ENCODE results near the gene CORO2A. TPM values are rescaled to one million over a fixed set of nuclear protein-coding genes. Genes with fewer than 3 reads are reported as not detected.
"Not testable (repeated sequence)": the region's sequence is repeated elsewhere in the genome, so short reads cannot be mapped to it uniquely, and the experiment has no call there.

The CORO2A gene
- total RNA-seq, 1 experiment from 2014 or later = 1.3 TPM

GRCh38 chr9:98084396-98084795 is 108.0 kb downstream of the CORO2A start:
- DNase-seq (ENCODE audit: low read depth) = no peak

- DNase-seq (ENCODE audit: low read depth) = no peak
These were observed 108.8 kb downstream of the CORO2A start for GRCh38 chr9:98083566-98084183.

GRCh38 chr9:98083061-98083501 is 109.4 kb downstream of the CORO2A start:
- no peak for DNase-seq (ENCODE audit: low read depth)

- DNase-seq (ENCODE audit: low read depth) = no peak
These were observed 110.8 kb downstream of the CORO2A start for GRCh38 chr9:98081477-98082219.

GRCh38 chr9:98080780-98081179 is 111.7 kb downstream of the CORO2A start:
- no peak for DNase-seq (ENCODE audit: low read depth)

- no peak for DNase-seq (ENCODE audit: low read depth)
These were observed 112.1 kb downstream of the CORO2A start for GRCh38 chr9:98080326-98080725.

GRCh38 chr9:98078895-98079294 is 113.5 kb downstream of the CORO2A start:
- no peak for DNase-seq (ENCODE audit: low read depth)

GRCh38 chr9:98076514-98076890 is 115.9 kb downstream of the CORO2A start:
- DNase-seq (ENCODE audit: low read depth) = not testable (repeated sequence)

- DNase-seq (ENCODE audit: low read depth) = peak; percentile 72
These were observed 117.1 kb downstream of the CORO2A start for GRCh38 chr9:98075332-98075805.

- peak; percentile 46 for DNase-seq (ENCODE audit: low read depth)
These were observed 118.1 kb downstream of the CORO2A start for GRCh38 chr9:98074115-98074990.

GRCh38 chr9:98071737-98072136 is 120.7 kb downstream of the CORO2A start:
- DNase-seq (ENCODE audit: low read depth) = no peak

Other genes with a start within 250 kb of the CORO2A start
- 12.4 and 12.7 TPM in 2 replicates for gene ANP32B, start 209.3 kb downstream of the CORO2A start, total RNA-seq (2014; rRNA removed; shearing (Covaris generic))
- gene NANS, start 135.9 kb downstream of the CORO2A start, total RNA-seq (2014; rRNA removed; shearing (Covaris generic)) = 109 and 140 TPM in 2 replicates
- gene TRIM14, start 73.4 kb downstream of the CORO2A start, total RNA-seq (2014; rRNA removed; shearing (Covaris generic)) = 11.1 and 15.1 TPM in 2 replicates
- gene TBC1D2, start 63.0 kb upstream of the CORO2A start, total RNA-seq (2014; rRNA removed; shearing (Covaris generic)) = 1.7 and 2.4 TPM in 2 replicates

Data from RPMI7951 (cell line).